GM18508 (cell line): ENCODE measurements around the gene ZSCAN22.
"Not testable (repeated sequence)": the region's sequence is repeated elsewhere in the genome, so short reads cannot be mapped to it uniquely, and the experiment has no call there.

Experiments
- ATAC-seq: cut with Tn5 transposase; IDR thresholded peaks from one replicate; pipeline ENCODE4 v1.9.1; 2021; ENCODE audit warnings: moderate number of reproducible peaks; ENCODE audit not compliant: insufficient read depth, unreplicated experiment

The ZSCAN22 gene

DNA sequence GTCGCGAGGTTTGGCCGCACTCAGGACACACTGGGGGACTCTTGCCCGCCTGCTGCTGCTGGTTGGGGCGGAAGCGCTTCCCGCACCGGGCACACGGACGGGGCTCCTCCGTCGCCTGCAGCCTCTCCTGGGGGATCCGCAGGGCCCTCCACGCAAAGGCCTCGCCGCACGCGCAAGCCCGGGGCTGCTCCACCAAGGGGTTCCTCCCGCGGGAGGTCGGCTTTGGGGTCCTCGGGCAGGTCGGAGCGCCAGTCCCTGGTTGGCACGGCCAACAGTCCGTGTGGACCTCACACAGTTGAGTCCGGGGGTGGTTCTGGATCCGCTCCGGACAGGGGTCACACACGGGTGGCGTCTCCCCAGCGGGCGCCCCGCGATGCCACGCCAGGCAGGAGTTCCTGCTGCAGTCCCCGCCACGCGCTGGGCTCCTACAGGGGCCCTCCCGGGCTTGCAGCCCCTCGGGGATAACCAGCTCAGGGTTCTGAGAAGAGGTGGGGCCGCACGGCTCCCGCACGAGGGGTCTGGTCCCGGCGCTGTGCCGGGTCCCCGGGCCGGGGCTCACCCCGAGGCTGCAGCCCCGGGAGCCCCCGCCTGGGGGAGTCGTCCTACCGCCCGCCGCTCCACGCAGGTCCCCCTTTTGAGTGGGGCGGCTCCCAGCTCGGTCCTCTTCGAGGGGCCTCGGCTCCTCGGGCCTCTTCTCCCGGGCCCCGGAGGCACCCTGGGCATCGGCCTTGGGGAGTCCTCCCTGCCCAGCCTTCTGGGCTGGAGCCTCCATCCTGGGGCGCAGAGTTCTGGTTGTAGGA lies 42.0 kb downstream of the ZSCAN22 start:
- no peak for ATAC-seq

DNA sequence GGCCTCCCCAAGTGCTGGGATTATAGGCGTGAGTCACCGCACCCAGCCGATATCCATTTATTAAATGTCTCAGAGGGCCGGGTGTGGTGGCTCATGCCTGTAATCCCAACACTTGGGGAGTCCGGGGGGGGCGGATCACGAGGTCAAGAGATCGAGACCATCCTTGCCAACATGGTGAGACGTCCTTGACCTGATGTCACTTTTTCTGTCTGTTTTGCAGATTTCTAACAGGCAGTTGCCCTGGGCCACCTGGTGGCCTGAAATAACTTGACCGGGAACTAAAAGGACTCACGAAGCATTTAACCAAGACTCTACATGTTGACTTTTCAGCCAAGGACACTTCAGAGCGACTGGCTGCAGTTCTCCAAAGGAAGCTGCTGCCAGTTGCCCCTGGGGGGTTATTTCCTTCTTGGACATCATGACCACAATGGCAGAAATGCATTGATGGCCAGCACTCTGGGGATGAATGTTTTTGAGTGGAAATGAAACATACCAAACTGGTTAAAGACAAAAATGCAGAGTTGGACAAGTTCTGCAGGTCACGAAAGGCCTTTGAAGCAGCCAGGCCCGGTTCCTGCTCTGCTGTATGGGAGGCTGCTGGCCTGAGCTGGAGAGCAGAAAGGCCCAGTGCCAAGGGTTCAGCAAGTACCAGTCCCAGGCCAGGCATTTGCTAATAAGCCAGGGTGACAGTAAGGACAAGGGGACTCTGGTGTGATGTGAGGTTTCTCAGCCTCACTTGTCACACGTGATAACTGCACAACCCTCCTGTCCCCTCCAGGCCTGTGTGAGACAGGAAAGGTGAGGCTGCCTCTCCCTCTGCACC lies 45.7 kb downstream of the ZSCAN22 start:
- ATAC-seq, result no peak

DNA sequence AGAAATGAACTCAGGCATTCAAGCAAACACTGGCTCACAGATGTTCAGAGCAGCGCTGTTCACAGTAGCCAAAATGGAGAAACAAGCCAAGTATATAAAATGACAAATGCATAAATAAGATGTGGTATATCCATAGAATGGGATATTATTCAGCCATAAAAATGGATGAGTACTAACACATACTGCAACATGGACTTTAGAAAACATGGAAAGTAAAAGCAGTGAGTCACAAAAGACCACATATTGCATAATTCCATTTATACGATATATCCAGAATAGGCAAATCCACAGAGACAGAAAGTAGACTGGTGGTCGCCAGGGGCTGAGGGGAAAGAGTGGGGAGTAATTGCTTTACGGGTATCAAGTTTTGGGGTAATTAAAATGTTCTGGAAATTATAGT lies 47.4 kb downstream of the ZSCAN22 start:
- ATAC-seq, result no peak

DNA sequence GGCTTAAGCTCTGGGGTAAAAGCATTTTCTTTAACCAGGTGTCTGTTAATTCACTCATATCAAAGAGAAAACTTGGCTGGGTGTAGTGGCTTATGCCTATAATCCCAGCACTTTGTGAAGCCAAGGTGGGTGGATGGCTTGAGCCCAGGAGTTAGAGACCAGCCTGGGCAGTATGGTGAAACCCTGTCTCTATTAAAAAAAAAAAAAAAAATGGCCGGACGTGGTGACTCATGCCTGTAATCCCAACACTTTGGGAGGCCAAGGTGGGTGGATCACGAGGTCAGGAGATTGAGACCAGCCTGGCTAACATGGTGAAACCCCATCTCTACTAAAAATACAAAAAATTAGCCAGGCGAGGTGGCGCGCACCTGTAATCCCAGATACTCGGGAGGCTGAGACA lies 49.9 kb downstream of the ZSCAN22 start:
- not testable (repeated sequence) for ATAC-seq

DNA sequence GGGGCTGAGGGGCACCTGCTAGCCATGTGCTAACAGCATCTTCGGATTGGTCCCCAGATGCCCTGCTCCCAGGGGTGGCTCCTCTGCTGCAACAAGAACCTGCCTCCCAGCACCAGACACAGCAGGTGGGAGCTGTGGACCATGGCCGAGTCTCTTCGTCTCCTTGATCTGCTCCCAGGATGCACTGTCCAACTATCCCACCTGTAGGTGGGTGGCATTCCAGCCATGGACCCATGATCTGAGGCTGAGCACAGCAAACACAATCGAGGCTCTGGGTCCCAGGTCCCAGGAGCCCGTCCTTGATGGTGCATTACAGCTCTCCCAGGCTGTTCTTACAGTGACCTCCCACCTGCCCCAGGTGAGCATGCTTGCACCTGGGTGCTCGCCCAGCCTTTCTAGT lies 52.5 kb downstream of the ZSCAN22 start:
- ATAC-seq, result no peak

DNA sequence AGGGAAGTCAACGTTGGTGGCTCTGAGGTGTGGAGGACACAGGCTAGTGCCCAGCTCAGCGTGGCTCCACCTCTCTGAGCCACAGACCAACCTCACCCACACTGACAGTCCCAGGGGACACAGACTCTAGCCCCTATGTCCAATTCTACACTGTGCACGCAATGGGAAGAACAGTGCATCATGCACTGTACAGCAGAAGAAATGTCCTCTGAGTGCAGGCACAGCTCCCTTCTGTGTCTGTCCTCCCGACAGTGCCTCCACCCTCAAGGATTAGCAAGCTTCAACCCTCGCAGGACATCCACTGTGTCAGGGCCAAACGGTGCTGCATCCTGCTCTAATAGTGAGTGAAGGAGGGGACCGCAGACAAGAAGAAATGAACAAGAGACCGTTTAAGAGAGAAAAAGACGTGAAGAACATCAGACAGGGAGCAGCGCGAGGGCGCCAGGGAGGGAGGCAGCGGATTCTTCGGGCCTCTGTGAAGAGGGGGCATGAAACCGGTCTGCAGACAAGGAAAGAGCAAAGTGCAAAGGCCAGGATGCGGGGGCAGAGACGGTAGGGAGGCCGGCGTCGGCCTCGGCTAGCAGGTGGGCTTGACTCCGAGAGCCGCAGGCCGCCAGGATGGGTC lies 53.4 kb downstream of the ZSCAN22 start:
- ATAC-seq, result no peak

DNA sequence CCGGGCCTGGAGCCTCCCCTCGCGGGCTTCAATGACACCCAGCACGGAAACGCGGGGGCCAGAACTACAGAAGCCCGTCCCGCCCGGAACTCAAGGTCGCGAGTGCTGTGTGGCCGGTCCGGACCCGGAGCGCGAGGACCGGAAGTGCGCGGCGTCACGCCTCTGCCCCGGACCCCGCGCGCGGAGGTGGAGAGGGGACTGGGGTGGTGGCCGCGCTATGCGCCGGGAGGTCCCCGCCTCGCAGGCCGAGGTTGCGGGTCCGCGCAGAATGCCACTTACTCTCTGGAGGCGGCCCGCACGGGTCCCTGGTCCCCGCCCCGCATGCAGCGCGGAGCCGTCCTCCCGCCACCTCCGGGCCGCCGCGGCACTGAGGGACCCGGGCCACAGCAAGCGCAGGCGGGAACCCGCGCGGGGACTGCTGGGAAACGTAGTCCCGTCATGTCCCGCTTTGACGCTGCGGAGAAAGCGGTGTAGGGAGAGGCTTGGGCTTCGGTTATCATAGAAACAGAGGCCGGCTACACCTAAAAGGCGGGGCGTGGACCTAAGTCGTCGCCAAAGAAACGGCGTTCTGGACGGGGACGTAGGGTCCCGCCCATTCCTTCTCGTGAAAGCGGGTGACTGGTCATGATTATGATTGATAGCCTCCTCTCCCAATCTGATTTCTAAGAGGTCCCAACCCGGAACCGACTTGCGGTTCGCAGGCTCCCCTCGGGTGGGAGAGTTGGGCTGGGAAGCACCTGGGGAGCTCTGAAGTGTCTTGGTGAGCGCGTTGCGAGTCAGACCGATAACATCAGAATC lies 54.1 kb downstream of the ZSCAN22 start, which contains the start of gene ZNF837:
TSS of gene ZNF837 (minus strand) at position 369 of the 798 bp plus-strand sequence. CDS start 11,698 bp downstream, outside the sequence.
- peak; percentile 67 for ATAC-seq

DNA sequence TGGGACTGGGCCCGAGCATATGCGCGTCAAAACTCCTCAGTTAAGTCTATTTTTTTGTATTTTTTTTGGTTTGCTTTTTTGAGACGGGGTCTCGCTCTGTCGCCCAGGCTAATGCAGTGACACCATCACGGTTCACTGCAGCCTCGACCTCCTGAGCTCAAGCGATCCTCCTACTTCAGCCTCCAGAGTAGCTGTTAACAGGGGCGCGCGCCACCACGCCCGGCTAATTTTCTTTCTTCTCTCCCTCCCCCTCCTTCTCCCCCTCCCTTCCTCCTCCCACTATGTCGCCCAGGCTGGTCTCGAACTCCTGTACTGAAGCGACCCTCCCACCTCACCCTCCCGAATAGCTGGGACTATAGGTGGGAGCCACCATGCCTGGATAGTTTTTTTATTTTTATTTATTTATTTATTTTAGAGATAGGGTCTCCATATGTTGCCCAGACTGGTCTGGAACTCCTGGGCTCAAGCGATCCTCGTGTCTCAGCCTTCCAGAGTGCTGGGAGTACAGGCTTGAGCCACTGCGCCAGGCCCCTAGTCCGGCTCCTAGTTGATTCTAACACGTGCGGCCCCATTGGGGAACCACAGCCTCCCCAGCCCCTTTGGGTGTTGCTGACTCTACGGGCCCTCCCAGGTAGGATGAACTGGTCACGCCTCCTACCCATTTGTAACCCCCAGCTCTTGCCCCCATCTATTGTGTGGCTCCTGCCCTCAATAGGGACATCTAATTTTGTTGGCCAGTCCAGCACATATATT lies 54.8 kb downstream of the ZSCAN22 start:
- ATAC-seq, result no peak

DNA sequence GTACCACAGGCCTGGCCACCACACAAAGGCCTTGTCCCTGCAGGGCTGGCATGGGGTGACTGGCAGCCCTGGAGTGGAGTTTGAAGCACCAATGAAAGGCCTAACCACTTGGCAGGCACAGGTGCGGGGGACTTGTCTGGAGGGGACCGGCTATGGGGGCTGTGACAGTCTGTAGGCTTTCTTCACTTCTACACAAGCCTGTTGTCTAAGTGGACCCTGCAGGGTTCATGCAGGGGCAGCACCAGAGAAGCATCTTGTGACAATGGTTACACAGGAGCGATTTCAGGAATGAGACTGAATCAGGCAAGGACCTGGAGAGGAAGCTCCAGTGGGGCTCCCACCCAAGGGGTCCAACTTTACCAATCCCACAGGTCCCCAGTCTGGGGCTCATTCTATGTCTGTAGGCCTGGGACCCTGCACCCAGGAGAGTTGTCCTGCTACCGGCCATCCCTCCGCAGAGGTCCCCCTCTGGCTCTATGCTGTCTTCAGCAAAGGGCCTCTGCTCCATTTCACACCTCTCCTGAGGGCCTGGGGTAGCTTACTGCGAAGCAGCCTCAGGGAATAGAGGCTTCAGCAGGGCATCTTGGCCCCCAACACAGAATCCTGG lies 56.3 kb downstream of the ZSCAN22 start:
- ATAC-seq, result no peak

DNA sequence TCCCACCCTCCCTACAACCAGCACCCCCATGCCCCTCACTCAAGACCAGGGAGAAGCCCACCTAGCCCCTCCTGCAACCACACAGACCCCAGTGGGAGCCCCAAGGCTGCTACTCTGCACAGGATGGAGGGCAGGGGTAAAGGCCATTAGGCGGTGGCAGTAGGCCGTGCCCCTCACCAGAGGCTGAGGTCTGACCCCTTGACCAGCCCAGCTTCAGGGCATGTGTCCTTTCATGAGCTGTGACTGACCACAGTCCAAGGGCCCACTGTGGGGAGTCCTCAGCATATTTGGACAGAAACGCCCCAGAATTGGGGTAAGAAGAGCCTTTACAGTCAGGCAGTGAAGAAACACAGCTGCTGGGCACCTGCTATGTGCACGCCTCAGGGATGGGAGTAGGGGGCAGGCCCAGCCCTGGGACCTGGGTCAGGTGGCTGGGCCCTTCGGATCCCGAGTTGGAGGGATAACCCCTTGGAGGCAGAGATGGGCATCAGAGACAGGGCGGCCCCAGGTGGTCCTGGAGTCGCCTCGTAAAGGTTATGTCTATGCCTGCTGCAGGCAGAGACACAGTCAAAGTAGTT lies 58.6 kb downstream of the ZSCAN22 start:
- ATAC-seq, result no peak

DNA sequence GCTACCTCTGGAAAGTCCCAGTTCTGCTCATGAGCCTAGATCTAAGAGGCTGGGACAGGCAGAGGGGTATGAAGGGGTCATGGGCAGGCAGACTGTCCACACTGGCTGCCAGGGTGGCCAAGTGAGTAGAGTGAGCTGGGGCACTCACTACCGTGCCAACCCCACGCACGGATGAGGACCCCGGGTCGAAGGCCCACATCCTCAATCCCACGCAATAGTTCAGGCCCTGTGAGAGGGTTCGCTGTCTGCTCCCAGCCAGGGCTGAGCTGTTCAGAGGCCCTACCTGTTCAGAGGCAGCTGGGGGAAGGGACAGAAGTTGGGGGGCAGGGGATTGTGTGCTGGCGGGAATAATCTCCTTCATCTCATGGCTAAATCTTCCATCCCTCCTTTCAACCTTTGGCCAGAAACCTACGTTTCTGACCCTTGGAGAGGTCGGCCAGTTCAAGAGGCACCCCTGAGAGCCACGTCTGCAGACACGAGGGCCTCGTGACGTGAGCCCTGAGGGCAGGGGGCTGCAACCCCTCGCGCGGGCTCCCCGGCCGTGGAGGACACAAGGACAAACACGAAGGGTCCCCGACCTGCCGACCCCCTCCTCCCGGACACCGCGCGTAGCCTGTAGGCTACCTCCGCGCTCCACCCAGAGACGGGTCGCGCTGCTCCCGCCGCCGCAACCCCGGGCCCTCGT lies 59.2 kb downstream of the ZSCAN22 start:
- no peak for ATAC-seq

DNA sequence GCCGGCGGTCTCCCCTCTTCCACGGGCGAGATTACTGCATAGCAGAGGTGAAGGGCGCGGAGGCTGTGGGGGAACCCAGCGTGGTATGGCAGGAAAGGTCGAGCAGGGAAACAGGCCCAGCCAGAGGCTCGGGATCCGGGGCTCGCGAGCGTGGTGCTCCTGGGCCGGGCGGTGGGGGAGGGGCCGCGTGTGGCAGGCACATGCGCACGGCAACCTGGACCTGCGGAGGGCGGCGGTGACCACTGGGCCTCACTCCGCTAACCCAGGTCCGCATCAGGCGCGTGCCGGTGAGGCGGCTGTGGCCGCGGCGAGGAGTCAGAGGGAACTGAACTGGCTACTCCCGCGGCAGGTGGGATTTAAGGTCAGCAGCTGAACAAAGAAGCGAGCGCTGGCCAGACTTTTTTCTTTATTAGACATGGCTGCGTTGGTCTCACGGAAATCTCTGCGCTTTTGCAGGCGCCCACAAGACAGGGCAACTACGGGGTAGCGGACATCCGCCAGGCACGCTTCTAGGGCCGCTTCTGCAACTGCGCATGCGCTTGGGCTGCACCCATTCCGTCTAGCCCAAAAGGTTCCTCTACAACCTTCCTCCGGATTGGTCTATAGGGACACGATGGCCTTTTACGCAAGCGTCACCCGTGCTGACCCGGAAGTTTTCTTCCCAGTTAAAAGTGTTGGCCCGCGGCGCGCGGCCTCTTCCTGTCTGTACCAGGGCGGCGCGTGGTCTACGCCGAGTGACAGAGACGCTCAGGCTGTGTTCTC lies 60.0 kb downstream of the ZSCAN22 start, which contains the start of gene RPS5:
TSS of gene RPS5 (plus strand) at position 694 of the 762 bp plus-strand sequence. CDS start 869 bp downstream, outside the sequence.
- peak; percentile 75 for ATAC-seq

DNA sequence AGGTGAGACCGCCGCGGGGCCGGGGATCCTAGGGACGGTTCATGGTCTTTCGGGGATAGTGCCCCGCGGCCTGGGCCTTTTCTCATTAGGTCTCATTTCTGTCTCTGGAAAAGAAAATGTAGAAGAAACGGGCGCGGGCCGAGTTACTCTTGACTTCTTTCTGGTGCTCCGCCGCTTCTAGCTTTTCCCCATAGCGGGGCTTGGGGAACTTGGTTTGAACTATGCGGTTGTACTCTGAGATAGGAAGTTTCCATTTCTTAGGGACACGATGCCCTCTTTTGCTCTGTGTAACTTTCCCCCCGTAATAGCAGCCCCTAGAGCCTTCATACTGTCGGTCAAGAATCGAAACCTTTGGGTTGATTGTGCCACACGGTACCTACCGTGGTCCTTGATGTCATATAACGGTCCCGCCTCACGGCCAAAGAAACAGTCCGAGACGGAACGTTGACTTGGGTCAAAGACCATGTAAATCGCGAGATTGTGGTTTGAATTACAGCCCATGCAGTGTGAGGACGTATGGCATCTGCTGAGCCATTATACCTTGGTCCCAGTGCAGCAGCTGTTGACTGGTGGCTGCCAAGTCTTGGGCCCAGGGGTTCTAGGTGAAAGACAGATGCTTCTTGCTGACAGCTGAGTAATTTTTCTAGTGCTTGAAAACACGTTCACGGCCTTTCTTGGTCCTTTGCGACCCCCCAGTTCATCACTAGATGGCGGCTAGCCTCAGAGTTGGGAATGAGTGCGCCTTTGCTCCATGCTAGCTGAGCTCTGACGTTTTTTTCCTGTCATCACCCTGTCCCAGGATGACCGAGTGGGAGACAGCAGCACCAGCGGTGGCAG lies 60.8 kb downstream of the ZSCAN22 start:
- ATAC-seq, result no peak

DNA sequence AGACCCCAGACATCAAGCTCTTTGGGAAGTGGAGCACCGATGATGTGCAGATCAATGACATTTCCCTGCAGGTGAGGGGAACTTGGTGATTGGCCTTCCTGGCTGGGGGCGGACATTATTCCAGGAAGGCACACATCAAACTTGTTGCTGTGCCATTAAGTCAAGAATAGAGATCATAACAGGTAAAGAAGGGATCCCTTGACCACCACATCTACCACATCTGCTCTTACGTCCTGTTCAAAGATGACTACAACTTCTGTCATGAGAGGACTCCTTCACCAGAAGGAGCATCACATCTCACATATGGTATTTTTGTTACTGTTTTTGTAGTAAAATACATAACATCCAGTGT lies 61.4 kb downstream of the ZSCAN22 start:
- no peak for ATAC-seq
